HG03280 (cell line): Measurements from ENCODE around the gene CDC20.
"Not testable (repeated sequence)": the region's sequence is repeated elsewhere in the genome, so short reads cannot be mapped to it uniquely, and the experiment has no call there.

Experiments used
- ATAC-seq: cut with Tn5 transposase; IDR thresholded peaks from one replicate; pipeline ENCODE4 v1.9.1; 2021; ENCODE audit warnings: mild to moderate bottlenecking, moderate library complexity; ENCODE audit not compliant: unreplicated experiment

The CDC20 gene

DNA sequence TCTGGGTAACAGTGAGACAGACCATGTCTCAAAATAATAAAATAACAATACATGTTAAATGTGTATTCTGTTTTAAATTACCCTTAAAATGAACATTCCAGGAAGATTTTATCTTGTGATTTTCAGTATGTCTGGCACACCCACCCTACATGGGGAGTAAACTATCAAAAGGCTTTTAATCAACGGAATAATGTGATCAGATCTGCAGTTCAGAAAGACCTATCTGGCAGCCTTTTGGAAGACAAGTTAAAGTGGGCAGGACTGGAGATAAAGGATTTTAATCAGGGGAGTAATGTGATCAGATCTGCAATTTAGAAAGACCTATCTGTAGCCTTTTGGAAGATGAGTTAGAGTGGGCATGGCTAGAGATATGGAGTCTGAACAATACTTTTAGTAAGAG, 20.7 kb downstream of the CDC20 start:
- ATAC-seq, result no peak

GRCh38 chr1:43381612-43382011, 22.8 kb downstream of the CDC20 start:
- no peak for ATAC-seq

DNA sequence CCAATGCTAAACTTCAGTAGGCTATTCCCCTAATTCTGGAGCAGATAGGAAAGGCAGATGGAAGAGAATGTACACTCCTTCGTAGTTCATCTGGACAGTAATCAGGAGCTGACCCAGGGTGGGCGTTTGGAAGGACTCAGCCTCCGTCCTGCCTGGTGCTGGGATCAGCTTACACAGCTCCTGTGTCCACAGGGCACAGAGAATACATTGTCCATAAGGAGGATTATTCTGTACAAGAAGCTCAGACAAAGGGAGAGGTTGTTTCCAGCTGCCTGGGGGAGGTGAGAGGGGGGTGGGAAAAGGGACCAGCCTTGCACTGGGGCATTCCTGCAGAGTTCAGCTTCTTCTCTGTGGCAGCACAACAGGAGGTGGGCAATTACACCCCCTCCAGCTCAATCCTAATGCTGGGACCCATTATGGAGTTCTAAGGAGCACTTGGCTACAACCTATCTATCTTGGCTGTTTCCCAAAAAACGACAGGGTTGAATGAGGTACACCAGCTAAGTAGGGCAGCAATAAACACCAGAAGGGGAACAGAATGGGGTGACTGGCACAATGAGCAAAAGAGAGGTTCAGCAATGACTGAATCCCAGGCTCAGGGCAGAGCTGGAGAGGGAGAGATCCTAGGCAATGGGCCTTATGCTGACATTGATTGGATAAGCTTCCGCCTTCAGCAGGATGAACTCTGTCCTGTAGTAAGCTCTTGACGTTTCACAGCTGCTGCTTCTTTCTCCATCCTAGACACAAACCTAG, 23.4 kb downstream of the CDC20 start:
- ATAC-seq, result no peak

DNA sequence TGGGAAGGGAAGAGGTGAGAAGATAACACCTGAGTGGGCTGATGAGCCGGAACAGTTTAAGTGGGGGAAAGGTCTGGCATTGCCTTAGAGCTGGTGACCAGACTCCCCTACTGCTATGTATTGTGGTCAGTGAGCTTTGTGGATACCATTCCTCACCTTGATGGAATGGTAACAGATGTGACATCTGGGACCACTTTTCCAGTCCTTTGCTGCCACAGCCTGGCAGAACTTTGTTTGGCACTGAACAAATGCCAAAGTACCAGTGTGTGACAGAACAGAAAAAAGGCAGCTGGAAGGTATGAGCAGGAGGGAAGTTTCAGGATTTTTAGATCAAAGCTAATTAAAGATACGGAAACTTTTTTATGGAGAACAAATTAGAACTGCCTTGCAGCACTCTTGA, 24.7 kb downstream of the CDC20 start:
- ATAC-seq, result no peak

DNA sequence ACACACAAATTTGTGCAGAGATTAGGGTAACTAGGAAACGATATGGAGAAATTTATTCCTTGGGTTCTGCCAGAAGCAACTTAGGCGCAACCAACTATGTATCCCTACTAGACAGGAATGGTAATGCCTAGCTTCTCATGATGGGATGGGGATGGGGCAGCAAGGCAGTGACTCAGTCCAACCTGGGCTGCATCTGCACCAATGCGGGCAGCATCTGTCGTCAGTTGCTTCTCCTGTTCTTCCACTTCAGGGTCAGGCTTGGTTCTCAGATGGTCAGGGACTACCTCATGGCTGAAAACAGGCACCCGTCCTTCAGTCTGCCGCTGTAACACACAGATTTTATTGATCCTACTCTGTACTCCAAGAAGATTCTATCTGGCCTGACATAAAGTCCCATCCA, 27.9 kb downstream of the CDC20 start:
- no peak for ATAC-seq

DNA sequence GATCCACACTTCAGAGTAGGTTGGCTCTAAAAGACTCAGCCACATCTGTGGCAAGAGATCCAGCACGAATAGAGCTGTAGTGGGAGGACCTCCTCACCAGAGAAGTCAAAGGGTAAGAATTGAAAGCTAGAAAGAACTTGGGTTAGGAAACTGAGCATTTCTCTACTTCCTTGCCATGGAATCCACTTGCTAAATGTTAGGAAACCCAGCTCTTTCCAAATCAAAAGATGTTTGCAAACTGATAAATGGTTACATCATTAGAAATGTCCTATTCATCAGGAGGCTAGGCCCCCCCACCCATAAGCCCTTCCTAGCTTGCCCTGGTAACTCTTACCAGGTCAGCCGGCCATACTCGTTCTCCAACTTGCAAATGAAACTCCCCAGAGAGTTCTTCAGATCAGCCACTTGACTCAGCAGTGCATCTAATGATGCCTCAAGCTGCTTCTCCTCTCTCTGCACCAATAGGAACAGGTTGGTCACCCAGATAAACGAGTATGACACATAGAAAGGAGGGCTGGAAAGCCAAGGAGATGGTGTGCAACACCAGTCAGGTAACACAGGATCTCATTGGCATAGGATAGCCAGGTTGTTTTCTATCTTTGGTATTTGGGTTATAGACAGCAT, 29.3 kb downstream of the CDC20 start:
- no peak for ATAC-seq

DNA sequence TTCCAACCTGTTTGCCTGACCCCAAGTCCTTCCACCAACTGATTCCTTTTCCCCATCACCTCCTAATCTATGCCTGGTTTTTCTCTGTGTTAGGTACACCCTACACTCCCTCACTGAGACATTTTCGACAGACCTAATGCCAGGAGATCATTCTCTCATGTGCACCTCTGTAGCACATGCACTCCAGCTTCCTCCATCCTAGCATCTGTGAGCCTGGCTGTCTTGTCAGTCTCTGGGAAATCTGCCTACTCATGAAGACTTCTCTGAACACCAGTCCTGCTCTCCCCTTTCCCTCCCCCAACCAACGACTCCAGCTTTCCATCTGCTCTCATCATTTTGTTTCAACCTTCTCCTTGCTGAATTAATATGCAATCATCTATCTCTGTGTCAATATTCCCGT, 29.8 kb downstream of the CDC20 start:
- no peak for ATAC-seq

DNA sequence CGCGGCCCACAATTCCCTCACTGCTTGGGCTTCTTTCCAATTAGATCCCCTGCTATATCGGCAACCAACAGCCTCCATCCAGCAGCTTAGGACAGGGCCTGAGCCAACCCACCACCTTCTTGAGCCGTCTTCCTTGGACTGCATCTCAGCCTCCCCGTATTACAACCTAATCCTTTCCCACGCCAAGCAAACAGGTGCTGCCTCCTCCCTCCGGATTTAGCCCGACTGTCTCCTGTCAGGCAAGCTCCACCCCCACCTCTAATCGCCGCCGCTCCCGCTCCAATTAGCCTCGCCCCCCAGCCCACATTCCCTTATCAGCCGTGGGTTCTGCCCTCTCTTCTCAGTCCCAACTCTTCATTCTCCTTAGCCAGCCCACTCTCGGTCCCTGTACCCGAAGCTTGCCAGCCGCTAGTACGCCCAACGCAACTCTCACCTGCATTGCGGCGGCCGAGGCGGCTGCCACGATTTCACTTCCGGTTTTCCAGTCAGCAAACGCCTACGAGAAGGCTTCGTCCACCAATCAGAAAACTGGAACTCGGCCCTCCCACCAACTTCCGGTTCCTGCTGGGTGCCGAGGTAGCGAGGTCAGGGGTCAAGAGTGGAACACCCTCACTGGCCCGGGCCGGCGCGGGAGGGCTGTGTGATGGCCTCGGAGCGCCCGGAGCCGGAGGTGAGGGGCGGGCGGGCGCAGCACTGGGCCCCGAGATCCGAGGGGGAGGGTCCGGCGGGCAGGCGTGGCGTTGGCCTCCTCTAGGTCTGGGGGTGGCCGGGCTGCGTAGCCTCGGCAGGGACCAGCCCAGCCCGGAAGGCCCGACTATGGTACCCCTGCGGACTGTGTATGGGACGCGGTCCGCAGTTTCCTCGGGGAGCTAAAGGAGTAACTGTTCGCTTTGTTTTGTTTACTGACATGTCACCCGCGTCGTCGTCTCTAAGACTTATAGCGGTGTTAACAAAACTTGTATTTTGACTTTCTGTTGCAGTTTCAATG, 30.8 kb downstream of the CDC20 start, which contains the start of the genes MED8 and SZT2:
Gene MED8 (minus strand): TSS at position 475 of the 988 bp plus-strand sequence. CDS start 36 bp downstream, at position 439.
Gene SZT2 (plus strand): TSS at position 574 of the 988 bp plus-strand sequence. CDS start 70 bp downstream, at position 644.
- peak; percentile 90 for ATAC-seq

DNA sequence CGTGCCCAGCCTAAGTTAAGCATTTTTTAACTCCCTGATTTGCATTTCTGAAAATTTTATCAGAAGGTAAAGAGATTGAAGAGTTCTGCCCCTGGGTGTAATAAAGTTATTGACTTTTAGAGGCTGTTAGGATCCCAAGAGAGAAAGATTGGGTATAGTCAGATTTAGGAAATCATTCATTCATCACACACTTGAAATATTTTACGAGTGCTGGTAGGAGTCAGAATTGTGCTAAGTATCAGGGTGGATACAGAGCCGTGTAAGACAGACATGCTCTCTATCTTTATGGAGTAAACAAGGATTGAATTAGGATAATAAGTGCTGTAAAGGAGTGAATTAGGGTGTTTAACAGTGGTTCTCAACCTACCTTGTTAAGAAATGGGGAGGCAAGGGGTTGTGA, 33.9 kb downstream of the CDC20 start:
- no peak for ATAC-seq

GRCh38 chr1:43395523-43395922, 36.7 kb downstream of the CDC20 start:
- no peak for ATAC-seq

DNA sequence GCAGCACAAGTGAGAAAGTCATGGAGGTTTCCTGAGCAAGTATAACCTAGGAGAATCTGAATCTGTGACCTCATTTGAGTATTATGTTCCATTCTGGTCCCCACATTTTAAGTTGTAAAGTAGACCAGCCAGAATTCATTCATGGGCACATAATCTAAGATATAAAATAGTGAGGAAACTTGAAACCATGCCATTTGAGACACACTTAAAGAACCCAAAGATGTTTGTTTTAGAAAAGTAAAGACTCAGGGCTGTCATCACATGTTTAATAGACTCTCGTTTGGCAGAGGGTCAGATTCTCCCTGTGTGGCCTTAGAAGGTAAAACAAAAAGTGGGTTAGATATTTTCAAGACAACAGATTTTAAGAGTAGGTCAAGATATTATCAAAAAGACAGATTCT, 37.3 kb downstream of the CDC20 start:
- ATAC-seq, result no peak

- no peak for ATAC-seq
Observed at GRCh38 chr1:43398227-43398626, 39.4 kb downstream of the CDC20 start.

- ATAC-seq, result not testable (repeated sequence)
Observed at GRCh38 chr1:43400441-43400840, 41.7 kb downstream of the CDC20 start.

- ATAC-seq, result no peak
Observed at GRCh38 chr1:43402089-43402865, 43.5 kb downstream of the CDC20 start.

DNA sequence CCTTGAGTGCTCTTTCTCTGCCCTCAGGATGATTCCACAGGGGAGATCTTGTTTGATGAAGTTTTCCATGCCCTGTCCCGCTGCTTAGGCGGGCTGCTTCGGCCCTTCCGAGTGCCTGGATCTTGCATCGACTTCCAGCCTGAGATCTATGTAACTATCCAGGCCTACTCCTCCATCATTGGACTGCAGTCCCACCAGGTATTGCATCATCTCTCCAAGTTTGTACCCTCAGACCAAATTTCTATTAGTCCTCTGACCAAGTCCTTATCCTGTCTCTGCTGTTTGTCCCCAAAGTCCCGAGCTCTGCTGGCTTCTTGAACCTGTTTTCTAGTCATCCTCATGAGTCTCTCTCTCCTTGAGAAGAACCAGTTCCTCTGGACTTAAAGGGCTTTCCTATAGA, 45.6 kb downstream of the CDC20 start:
- no peak for ATAC-seq

GRCh38 chr1:43405219-43405875, 46.6 kb downstream of the CDC20 start:
- ATAC-seq, result no peak

- no peak for ATAC-seq
Observed at GRCh38 chr1:43405876-43406234, 47.1 kb downstream of the CDC20 start.

DNA sequence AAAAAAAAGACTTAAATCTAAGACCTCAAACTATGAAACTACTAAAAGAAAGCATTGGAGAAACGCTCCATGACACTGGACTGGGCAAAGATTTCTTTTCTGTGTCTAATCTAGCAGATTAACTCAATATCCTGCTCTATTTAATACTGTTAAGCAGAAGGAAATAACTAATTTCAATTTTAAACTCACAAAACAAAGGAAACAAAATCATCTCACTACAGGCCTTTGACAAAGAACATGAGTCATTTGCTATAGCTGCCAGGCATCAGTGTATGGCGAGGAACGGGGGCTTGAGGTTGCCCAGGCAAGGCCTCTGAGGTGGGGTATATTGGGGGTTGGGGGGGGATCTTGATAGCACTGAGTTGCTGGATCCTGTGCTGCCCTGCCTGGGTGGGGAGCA, 51.8 kb downstream of the CDC20 start:
- ATAC-seq, result no peak
